C1 segment of cervical spinal cord (tissue), 14 donors: Measurements from ENCODE around the gene TRDMT1.

ENCODE experiments used
- DNase-seq, 14 donors: peaks; one replicate each; lab custom pipeline; 2025; lab: John Stamatoyannopoulos, UW

The TRDMT1 gene

DNA sequence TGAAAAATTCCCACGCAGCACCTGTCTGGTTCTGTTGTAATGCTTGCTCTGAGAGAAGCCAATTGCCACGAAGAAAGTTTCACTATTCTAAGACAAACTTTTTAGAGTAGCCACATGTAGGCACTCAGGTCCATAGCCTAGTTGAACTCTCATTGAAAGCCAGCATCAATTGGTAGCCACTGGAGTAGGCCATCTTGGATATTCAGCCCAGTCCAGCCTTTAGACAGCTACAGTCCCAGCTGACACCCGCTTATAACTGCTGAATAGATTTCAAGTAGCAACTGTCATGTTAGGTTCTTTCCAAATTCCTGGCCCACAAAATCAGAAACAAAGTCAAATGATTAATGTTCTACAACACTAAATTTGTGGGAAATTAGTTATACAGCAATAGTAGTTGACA, 103.5 kb downstream of the TRDMT1 start:
- DNase-seq = no peak
